IMR-90 (cell line): Measurements from ENCODE around the gene CYTH1.

Experiments used
- FOS ChIP-seq: fragments of 150-350 bp; IDR thresholded peaks from 2 replicates; pipeline ENCODE4 v1.6.1; 2016; ENCODE audit warnings: low read depth, low read length
- MXI1 ChIP-seq: IDR thresholded peaks from 2 replicates; pipeline ENCODE4 v1.6.1; 2012; ENCODE audit warnings: low read depth, mild to moderate bottlenecking, low read length, moderate library complexity, borderline replicate concordance
- POLR2A ChIP-seq: IDR thresholded peaks from 2 replicates; pipeline ENCODE4 v1.6.1; 2012; ENCODE audit warnings: mild to moderate bottlenecking, low read depth, low read length
- TF ChIP-seq, protein P1 (sequence below): conservative IDR thresholded peaks from 2 replicates; pipeline ENCODE4 v1.5.1; 2012; ENCODE audit warnings: mild to moderate bottlenecking, low read depth, low read length, improper control_type of control experiment
- TF ChIP-seq, protein P2 (sequence below): fragments of 150-350 bp; IDR thresholded peaks from 2 replicates; pipeline ENCODE4 v1.6.1; 2017; ENCODE audit warnings: mild to moderate bottlenecking, antibody characterized with exemption, low read length, low read depth

DNA sequence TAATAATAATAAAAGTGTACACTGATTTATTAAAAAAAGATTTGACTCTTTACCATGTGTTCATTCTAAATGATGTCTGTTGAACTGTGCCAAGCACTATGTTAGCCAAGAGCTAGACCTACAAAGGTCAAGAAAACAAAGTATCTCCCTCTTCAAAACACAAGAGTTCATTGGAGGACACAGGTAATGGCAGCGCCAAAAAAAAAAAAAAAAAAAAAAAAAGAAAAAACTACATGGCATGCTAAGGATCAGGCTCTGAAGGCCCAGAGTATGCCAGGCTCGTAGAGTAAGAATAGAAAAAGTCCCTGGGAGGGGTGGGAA, 35.2 kb downstream of the CYTH1 start:
- TF ChIP-seq FOS (no peak), MXI1 (no peak), POLR2A (no peak)
- TF ChIP-seq, protein P1, sequence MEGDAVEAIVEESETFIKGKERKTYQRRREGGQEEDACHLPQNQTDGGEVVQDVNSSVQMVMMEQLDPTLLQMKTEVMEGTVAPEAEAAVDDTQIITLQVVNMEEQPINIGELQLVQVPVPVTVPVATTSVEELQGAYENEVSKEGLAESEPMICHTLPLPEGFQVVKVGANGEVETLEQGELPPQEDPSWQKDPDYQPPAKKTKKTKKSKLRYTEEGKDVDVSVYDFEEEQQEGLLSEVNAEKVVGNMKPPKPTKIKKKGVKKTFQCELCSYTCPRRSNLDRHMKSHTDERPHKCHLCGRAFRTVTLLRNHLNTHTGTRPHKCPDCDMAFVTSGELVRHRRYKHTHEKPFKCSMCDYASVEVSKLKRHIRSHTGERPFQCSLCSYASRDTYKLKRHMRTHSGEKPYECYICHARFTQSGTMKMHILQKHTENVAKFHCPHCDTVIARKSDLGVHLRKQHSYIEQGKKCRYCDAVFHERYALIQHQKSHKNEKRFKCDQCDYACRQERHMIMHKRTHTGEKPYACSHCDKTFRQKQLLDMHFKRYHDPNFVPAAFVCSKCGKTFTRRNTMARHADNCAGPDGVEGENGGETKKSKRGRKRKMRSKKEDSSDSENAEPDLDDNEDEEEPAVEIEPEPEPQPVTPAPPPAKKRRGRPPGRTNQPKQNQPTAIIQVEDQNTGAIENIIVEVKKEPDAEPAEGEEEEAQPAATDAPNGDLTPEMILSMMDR = no peak
- TF ChIP-seq, protein P2, sequence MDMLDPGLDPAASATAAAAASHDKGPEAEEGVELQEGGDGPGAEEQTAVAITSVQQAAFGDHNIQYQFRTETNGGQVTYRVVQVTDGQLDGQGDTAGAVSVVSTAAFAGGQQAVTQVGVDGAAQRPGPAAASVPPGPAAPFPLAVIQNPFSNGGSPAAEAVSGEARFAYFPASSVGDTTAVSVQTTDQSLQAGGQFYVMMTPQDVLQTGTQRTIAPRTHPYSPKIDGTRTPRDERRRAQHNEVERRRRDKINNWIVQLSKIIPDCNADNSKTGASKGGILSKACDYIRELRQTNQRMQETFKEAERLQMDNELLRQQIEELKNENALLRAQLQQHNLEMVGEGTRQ = no peak
